H1 (cell line): Measurements from ENCODE around the gene KLF5. TPM values are rescaled to one million over a fixed set of nuclear protein-coding genes. Genes with fewer than 3 reads are reported as not detected.

Experiments
- CTCF ChIA-PET: fragments of 300-600 bp; sonication (Branson Sonifier 250); formaldehyde crosslinking; loops from one replicate; lab custom pipeline; 2021; ENCODE audit not compliant: partially characterized antibody; lab: Charles Lee
- POLR2A ChIA-PET: fragments of 300-600 bp; sonication (Branson Sonifier 250); formaldehyde crosslinking; loops from one replicate; lab custom pipeline; 2021; ENCODE audit warnings: inconsistent platforms; ENCODE audit not compliant: partially characterized antibody; lab: Charles Lee
- DNase-seq, 2 experiments: peaks; one replicate each; pipeline versions ENCODE4 v3.0.0 to v3.0.0-alpha.2; 2010 to 2022; ENCODE audit warnings: low spot score in 2 of 2, low read depth in 1 of 2, mixed read lengths in 1 of 2
- FAIRE-seq: peaks from 2 replicates; lab custom pipeline; 2011; peaks lifted over from hg19 to GRCh38; lab: Jason Lieb, UNC
- H2AFZ ChIP-seq: 2 replicates; pipeline ENCODE4 v1.8.1; 2012; ENCODE audit warnings: low read length, inconsistent platforms
- H2AK5ac ChIP-seq: 2 replicates; pipeline ENCODE4 v1.6.1; 2013; ENCODE audit warnings: low read depth, low read length
- H2BK120ac ChIP-seq: replicated peaks from 2 replicates; pipeline ENCODE3; 2013; ENCODE audit warnings: low read depth, low read length, inconsistent platforms
- H2BK12ac ChIP-seq: 2 replicates; pipeline ENCODE4 v1.6.1; 2013; ENCODE audit warnings: low read depth, low read length
- H2BK15ac ChIP-seq: 2 replicates; pipeline ENCODE4 v1.6.1; 2013; ENCODE audit warnings: low read length
- H2BK20ac ChIP-seq: 2 replicates; pipeline ENCODE4 v1.6.1; 2013; ENCODE audit warnings: low read length
- H2BK5ac ChIP-seq: 2 replicates; pipeline ENCODE4 v1.6.1; 2013; ENCODE audit warnings: low read depth, low read length
- H3K14ac ChIP-seq: 2 replicates; pipeline ENCODE4 v1.6.1; 2013; ENCODE audit warnings: inconsistent platforms; ENCODE audit not compliant: insufficient read length
- H3K18ac ChIP-seq: 2 replicates; pipeline ENCODE4 v1.6.1; 2013; ENCODE audit warnings: low read length; ENCODE audit errors: extremely low read depth
- H3K23ac ChIP-seq: 2 replicates; pipeline ENCODE4 v1.6.1; 2013; ENCODE audit warnings: inconsistent platforms; ENCODE audit not compliant: insufficient read length
- H3K23me2 ChIP-seq: 2 replicates; pipeline ENCODE4 v1.6.1; 2013; ENCODE audit warnings: low read depth, low read length
- H3K27ac ChIP-seq: 2 replicates; pipeline ENCODE4 v1.6.1; 2011; ENCODE audit warnings: low read depth, low read length, inconsistent platforms
- H3K27me3 ChIP-seq, 4 experiments: replicated peaks in 1 of 4; 1 replicate in 1 of 4; 2 replicates in 3 of 4; pipeline versions ENCODE4 v1.6.1 to v1.8.1; 2011 to 2013; ENCODE audit warnings: low read length in 3 of 4, mild to moderate bottlenecking in 3 of 4, inconsistent platforms in 2 of 4, mixed read lengths in 2 of 4, moderate library complexity in 1 of 4; ENCODE audit not compliant: control insufficient read depth in 3 of 4, insufficient read depth in 3 of 4; ENCODE audit errors: extremely low read depth in 1 of 4
- H3K36me3 ChIP-seq, 4 experiments: 2 replicates each; pipeline versions ENCODE4 v1.6.1 to v1.8.1; 2011 to 2013; ENCODE audit warnings: mild to moderate bottlenecking in 4 of 4, low read length in 3 of 4, moderate library complexity in 2 of 4, control low read depth in 1 of 4, inconsistent platforms in 1 of 4; ENCODE audit not compliant: insufficient read depth in 4 of 4, control insufficient read depth in 2 of 4
- H3K4ac ChIP-seq: replicated peaks from 2 replicates; pipeline ENCODE3; 2013; ENCODE audit warnings: low read length, low read depth, mixed read lengths, inconsistent platforms; ENCODE audit not compliant: insufficient read length
- H3K4me1 ChIP-seq, 4 experiments: replicated peaks in 1 of 4; 1 replicate in 1 of 4; 2 replicates in 3 of 4; pipeline versions ENCODE4 v1.6.1 to v1.8.1; 2011 to 2013; ENCODE audit warnings: low read length in 3 of 4, inconsistent platforms in 2 of 4, mixed read lengths in 1 of 4; ENCODE audit not compliant: insufficient read depth in 4 of 4, control insufficient read depth in 3 of 4
- H3K4me2 ChIP-seq, 2 experiments: 2 replicates each; pipeline versions ENCODE4 v1.6.1 to v1.8.1; 2011 to 2013; ENCODE audit warnings: low read depth in 2 of 2, low read length in 2 of 2, control low read depth in 1 of 2, inconsistent platforms in 1 of 2, mild to moderate bottlenecking in 1 of 2; ENCODE audit not compliant: insufficient read depth in 1 of 2
- H3K4me3 ChIP-seq, 4 experiments: fragments of 200-600, 300-600 bp in 1 of 4; sonication (generic), shearing (Covaris generic), sonication (Bioruptor Twin) in 1 of 4; 2 replicates each; pipeline versions ENCODE4 v1.5.1 to v1.8.1; 2011 to 2016; ENCODE audit warnings: low read length in 4 of 4, low read depth in 3 of 4, control low read depth in 2 of 4, inconsistent platforms in 2 of 4, mild to moderate bottlenecking in 2 of 4, mixed read lengths in 1 of 4, moderate library complexity in 1 of 4; ENCODE audit not compliant: insufficient read depth in 2 of 4; ENCODE audit errors: extremely low read depth in 1 of 4
- H3K56ac ChIP-seq: replicated peaks from 2 replicates; pipeline ENCODE3; 2013; ENCODE audit warnings: low read depth, mild to moderate bottlenecking, mixed read lengths, low read length, inconsistent platforms; ENCODE audit not compliant: insufficient read length
- H3K79me1 ChIP-seq: 2 replicates; pipeline ENCODE4 v1.6.1; 2013; ENCODE audit warnings: low read depth, low read length, control low read depth
- H3K79me2 ChIP-seq, 2 experiments: 2 replicates each; pipeline versions ENCODE4 v1.6.1 to v1.8.1; 2012 to 2013; ENCODE audit warnings: low read length in 2 of 2, mild to moderate bottlenecking in 2 of 2, inconsistent platforms in 1 of 2; ENCODE audit not compliant: insufficient read depth in 2 of 2, control insufficient read depth in 1 of 2
- H3K9ac ChIP-seq, 4 experiments: replicated peaks in 1 of 4; 1 replicate in 1 of 4; 2 replicates in 3 of 4; pipeline versions ENCODE4 v1.6.1 to v1.8.1; 2011 to 2013; ENCODE audit warnings: low read depth in 3 of 4, low read length in 3 of 4, control low read depth in 2 of 4, mild to moderate bottlenecking in 2 of 4, moderate library complexity in 2 of 4, inconsistent platforms in 1 of 4; ENCODE audit errors: extremely low read depth in 1 of 4
- H3K9me3 ChIP-seq, 2 experiments: 2 replicates each; pipeline versions ENCODE4 v1.6.1 to v1.8.1; 2012 to 2013; ENCODE audit warnings: mild to moderate bottlenecking in 2 of 2, moderate library complexity in 2 of 2, control low read depth in 1 of 2, inconsistent platforms in 1 of 2, low read depth in 1 of 2, low read length in 1 of 2, mixed read lengths in 1 of 2; ENCODE audit not compliant: insufficient read depth in 2 of 2
- H4K20me1 ChIP-seq, 2 experiments: replicated peaks in 1 of 2; 2 replicates each; pipeline versions ENCODE3 to v1.8.1; 2011 to 2013; ENCODE audit warnings: inconsistent platforms in 2 of 2, low read length in 2 of 2, mild to moderate bottlenecking in 1 of 2; ENCODE audit not compliant: insufficient read depth in 2 of 2, control insufficient read depth in 1 of 2
- H4K5ac ChIP-seq: 2 replicates; pipeline ENCODE4 v1.6.1; 2013; ENCODE audit warnings: low read length, low read depth, mixed read lengths, inconsistent platforms; ENCODE audit not compliant: insufficient read length
- H4K8ac ChIP-seq: 2 replicates; pipeline ENCODE4 v1.8.0; 2013; ENCODE audit warnings: mild to moderate bottlenecking, moderate library complexity, low read length, inconsistent platforms; ENCODE audit not compliant: insufficient read depth; ENCODE audit errors: extremely low read depth
- H4K91ac ChIP-seq: replicated peaks from 2 replicates; pipeline ENCODE3; 2013; ENCODE audit warnings: low read length, mixed read lengths, inconsistent platforms; ENCODE audit not compliant: insufficient read length
- HDAC2 ChIP-seq, 2 experiments: fragments of 300-600 bp in 1 of 2; sonication (generic) in 1 of 2; IDR thresholded peaks; 2 replicates each; pipeline ENCODE4 v1.6.1; 2011 to 2012; ENCODE audit warnings: low read depth in 2 of 2, low read length in 2 of 2, mild to moderate bottlenecking in 2 of 2, moderate library complexity in 2 of 2, borderline replicate concordance in 1 of 2, inconsistent platforms in 1 of 2
- KDM1A ChIP-seq: fragments of 200-600, 300-600 bp; sonication (generic); IDR thresholded peaks from 2 replicates; pipeline ENCODE4 v1.7.1; 2016; ENCODE audit warnings: mild to moderate bottlenecking, low read length, borderline replicate concordance
- MAFK ChIP-seq: IDR thresholded peaks from 2 replicates; pipeline ENCODE4 v1.6.1; 2012; ENCODE audit warnings: low read depth, mild to moderate bottlenecking, improper control_type of control experiment, low read length
- NANOG ChIP-seq: IDR thresholded peaks from 2 replicates; pipeline ENCODE4 v1.6.1; 2011; ENCODE audit warnings: low read length, low read depth, mild to moderate bottlenecking, inconsistent platforms; ENCODE audit not compliant: insufficient read depth, poor library complexity, severe bottlenecking
- PHF8 ChIP-seq: fragments of 200-600 bp; sonication (generic); conservative IDR thresholded peaks from 2 replicates; pipeline ENCODE4 v1.7.1; 2012; ENCODE audit warnings: low read depth, mild to moderate bottlenecking, inconsistent platforms, low read length, moderate library complexity
- RAD21 ChIP-seq, 2 experiments: IDR thresholded peaks in 1 of 2; conservative IDR thresholded peaks in 1 of 2; 2 replicates each; pipeline ENCODE4 v1.6.1; 2011; ENCODE audit warnings: low read depth in 2 of 2, low read length in 2 of 2, improper control_type of control experiment in 1 of 2, inconsistent platforms in 1 of 2, mild to moderate bottlenecking in 1 of 2, moderate library complexity in 1 of 2
- SIN3A ChIP-seq, 2 experiments: IDR thresholded peaks in 1 of 2; conservative IDR thresholded peaks in 1 of 2; 2 replicates each; pipeline ENCODE4 v1.6.1; 2011 to 2012; ENCODE audit warnings: low read length in 2 of 2, improper control_type of control experiment in 1 of 2, low read depth in 1 of 2, mild to moderate bottlenecking in 1 of 2
- SP1 ChIP-seq: IDR thresholded peaks from 2 replicates; pipeline ENCODE4 v1.6.1; 2011; ENCODE audit warnings: low read depth, low read length
- SP2 ChIP-seq: IDR thresholded peaks from 2 replicates; pipeline ENCODE4 v1.6.1; 2012; ENCODE audit warnings: mild to moderate bottlenecking, low read length, inconsistent platforms
- SRF ChIP-seq: IDR thresholded peaks from 2 replicates; pipeline ENCODE4 v1.6.1; 2011; ENCODE audit warnings: mild to moderate bottlenecking, low read depth, low read length, moderate library complexity
- TBP ChIP-seq: IDR thresholded peaks from 2 replicates; pipeline ENCODE4 v1.6.1; 2011; ENCODE audit warnings: low read depth, low read length, improper control_type of control experiment
- WGBS, 2 experiments: shearing (Covaris generic) in 1 of 2; methylation state at CpG; one replicate each; pipeline versions ENCODE4 v1.1.6 to v1.1.7; 2013 to 2015; ENCODE audit warnings: low lambda C conversion rate in 2 of 2, mixed read lengths in 2 of 2, inconsistent platforms in 1 of 2, low coverage in 1 of 2, missing lambda C conversion rate in 1 of 2; ENCODE audit not compliant: insufficient replicate concordance in 2 of 2, insufficient coverage in 1 of 2, insufficient read length in 1 of 2; ENCODE audit errors: extremely low coverage in 1 of 2, missing lambda C conversion rate in 1 of 2; 5-methylcytosine and 5-hydroxymethylcytosine counted together
- polyA plus RNA-seq, 7 experiments: library from polyadenylated mRNA; depleted of rRNA in 3 of 7; stranded (reverse) in 5 of 7; unstranded in 2 of 7; fragments of >200 nt in 5 of 7; fragments of 200-250 nt in 2 of 7; gene quantifications; 1 replicate in 5 of 7; 2 replicates in 1 of 7; 4 replicates in 1 of 7; pipeline versions ENCODE4 v1.2.1 to v1.2.3, GENCODE V29; 2011 to 2013; ENCODE audit warnings: missing spikeins in 2 of 7, mixed read lengths in 2 of 7
- total RNA-seq: library from RNA; stranded (reverse); fragmentation: NEBNext Ultra II Directional; extraction: Animal tissue kit (Norgen Biotek cat#: 25700); gene quantifications from 2 replicates; pipeline ENCODE4 v1.2.1, GENCODE V29; 2021
- TF ChIP-seq, protein P1 (sequence below): IDR thresholded peaks from 2 replicates; pipeline ENCODE4 v1.6.1; 2011; ENCODE audit warnings: low read length, improper control_type of control experiment

KLF5 gene
- total and polyA plus RNA-seq, 2 of the 8 experiments (the other 6 are each of a cell fraction or from before 2014, with no cell fraction given): 1.2 to 2.3 TPM

DNA sequence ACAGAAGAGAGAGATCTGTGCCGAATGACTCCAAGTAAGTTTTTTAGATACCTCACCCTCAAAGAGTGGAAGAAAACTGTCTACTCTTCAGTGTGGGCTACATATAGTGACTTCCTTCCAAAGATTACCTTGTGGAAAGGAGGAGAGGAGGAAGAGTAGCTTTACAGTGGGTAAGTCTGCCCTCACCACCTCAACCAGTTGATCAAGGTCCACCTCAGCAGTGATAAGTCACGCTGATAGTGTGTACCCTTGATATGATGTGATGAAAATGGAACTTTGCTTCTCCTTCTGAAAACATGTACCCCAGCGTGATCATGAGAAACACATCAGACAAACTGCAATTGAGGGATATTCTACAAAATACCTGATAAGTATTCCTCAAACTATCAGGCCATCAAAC lies 20.6 kb downstream of the KLF5 start:
- H3K4me1 ChIP-seq: peaks cover 0 to 2% (median under 1%) of the 10 kb centered on the region in 4 experiments; a peak in 4 of 7 replicates
- H2BK5ac ChIP-seq: no peak overlapping the region
- H3K9ac ChIP-seq: no peak overlapping the region
- H2AK5ac ChIP-seq: no peak overlapping the region; the same call in 1 of the 2 replicates
- H3K4me2 ChIP-seq: no peak overlapping the region
- CTCF ChIA-PET: no interaction called here
- no peak overlapping the region for H3K23ac ChIP-seq
- H2BK12ac ChIP-seq: no peak overlapping the region
- no peak overlapping the region for H2AFZ ChIP-seq
- no peaks in the 10 kb centered on the region for H3K36me3 ChIP-seq
- H3K27me3 ChIP-seq: peaks cover 0 to 2% (median 0%) of the 10 kb centered on the region in 4 experiments; a peak in 3 of 7 replicates
- H2BK120ac ChIP-seq: no peak overlapping the region
- H3K27ac ChIP-seq: no peak overlapping the region
- DNase-seq (no peak), FAIRE-seq (no peak)
- POLR2A ChIA-PET: no interaction called here
- no peak overlapping the region for H2BK15ac ChIP-seq
- no peak overlapping the region for H4K91ac ChIP-seq
- H3K9me3 ChIP-seq: no peaks in the 10 kb centered on the region
- no peak overlapping the region for H4K5ac ChIP-seq
- no peaks in the 10 kb centered on the region for H3K79me2 ChIP-seq
- H3K56ac ChIP-seq: no peak overlapping the region
- no peak overlapping the region for H3K4ac ChIP-seq
- H4K8ac ChIP-seq: no peak overlapping the region
- H3K79me1 ChIP-seq: no peaks in the 10 kb centered on the region
- H3K18ac ChIP-seq: no peak overlapping the region
- no peaks in the 10 kb centered on the region for H4K20me1 ChIP-seq
- 0 out of 2 replicates have a peak, but pooled peaks cover 2% of the 10 kb centered on the region for H3K23me2 ChIP-seq
- WGBS, 2 experiments: 94% methylated on average over 3 of the region's 3 CpGs; no CpG with 5 or more reads in 1 of the 2 experiments
- no peak overlapping the region for H2BK20ac ChIP-seq
- H3K14ac ChIP-seq: no peak overlapping the region
- no peak overlapping the region for H3K4me3 ChIP-seq
- TF ChIP-seq SRF (no peak), MAFK (no peak), KDM1A (no peak), TBP (no peak), SP1 (no peak), SIN3A (conservative IDR thresholded peaks at IDR 0.05 in 1 of 2, IDR thresholded peaks at IDR 0.05 in 1 of 2; ENCODE audit: low read depth in 1 of 2, low read length in 2 of 2) (no peak), HDAC2 (IDR thresholded peaks at IDR 0.05; ENCODE audit: borderline replicate concordance in 1 of 2, low read depth in 2 of 2, low read length in 2 of 2) (no peak), SP2 (no peak), PHF8 (no peak), NANOG (no peak), RAD21 (IDR thresholded peaks at IDR 0.05 in 1 of 2, conservative IDR thresholded peaks at IDR 0.05 in 1 of 2; ENCODE audit: low read depth in 2 of 2, low read length in 2 of 2) (no peak)
- TF ChIP-seq, protein P1, sequence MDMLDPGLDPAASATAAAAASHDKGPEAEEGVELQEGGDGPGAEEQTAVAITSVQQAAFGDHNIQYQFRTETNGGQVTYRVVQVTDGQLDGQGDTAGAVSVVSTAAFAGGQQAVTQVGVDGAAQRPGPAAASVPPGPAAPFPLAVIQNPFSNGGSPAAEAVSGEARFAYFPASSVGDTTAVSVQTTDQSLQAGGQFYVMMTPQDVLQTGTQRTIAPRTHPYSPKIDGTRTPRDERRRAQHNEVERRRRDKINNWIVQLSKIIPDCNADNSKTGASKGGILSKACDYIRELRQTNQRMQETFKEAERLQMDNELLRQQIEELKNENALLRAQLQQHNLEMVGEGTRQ: no peak
